ENCODE results near the gene C20orf202.

The C20orf202 gene

GRCh38 chr20:1198751-1199150, 4.5 kb upstream of the C20orf202 start:
- no peak for DNase-seq (ENCODE audit: low spot score)
- no peak for TF ChIP-seq CTCF (IDR thresholded peaks at IDR 0.05; ENCODE audit: extremely low read depth, missing control alignments)

- no peak for TF ChIP-seq CTCF (IDR thresholded peaks at IDR 0.05; ENCODE audit: extremely low read depth, missing control alignments)
- no peak for DNase-seq (ENCODE audit: low spot score)
Measured at GRCh38 chr20:1199212-1199873, 3.9 kb upstream of the C20orf202 start.

- DNase-seq (ENCODE audit: low spot score), result no peak
Measured at GRCh38 chr20:1199964-1200363, 3.3 kb upstream of the C20orf202 start.

GRCh38 chr20:1203630-1204029, 376 bp downstream of the C20orf202 start:
- no peak for DNase-seq (ENCODE audit: low spot score)
- no peak for TF ChIP-seq CTCF (IDR thresholded peaks at IDR 0.05; ENCODE audit: extremely low read depth, missing control alignments)

More at GRCh38 chr20:1199964-1200363, 3.3 kb upstream of the C20orf202 start:
- TF ChIP-seq CTCF (IDR thresholded peaks at IDR 0.05; ENCODE audit: extremely low read depth, missing control alignments), result no peak

GRCh38 chr20:1204113-1204512, 859 bp downstream of the C20orf202 start:
- no peak for DNase-seq (ENCODE audit: low spot score)
- TF ChIP-seq CTCF (IDR thresholded peaks at IDR 0.05; ENCODE audit: extremely low read depth, missing control alignments), result no peak

GRCh38 chr20:1204576-1204975, 1.3 kb downstream of the C20orf202 start:
- no peak for TF ChIP-seq CTCF (IDR thresholded peaks at IDR 0.05; ENCODE audit: extremely low read depth, missing control alignments)
- DNase-seq (ENCODE audit: low spot score), result no peak

GRCh38 chr20:1205802-1206201, 2.5 kb downstream of the C20orf202 start:
- DNase-seq (ENCODE audit: low spot score), result no peak

More at GRCh38 chr20:1205802-1206201, 2.5 kb downstream of the C20orf202 start:
- TF ChIP-seq CTCF (IDR thresholded peaks at IDR 0.05; ENCODE audit: extremely low read depth, missing control alignments), result no peak
